Osteocyte (in vitro differentiated cells): ENCODE data around the gene GAL3ST2. TPM values are rescaled to one million over a fixed set of nuclear protein-coding genes. Genes with fewer than 3 reads are reported as not detected.
"Not testable (repeated sequence)": the region's sequence is repeated elsewhere in the genome, so short reads cannot be mapped to it uniquely, and the experiment has no call there.

ENCODE experiments used
- DNase-seq: peaks from one replicate; pipeline ENCODE4 v3.0.0; 2021; ENCODE audit warnings: mixed read lengths; ENCODE audit not compliant: unreplicated experiment; ENCODE audit errors: extremely low spot score
- H3K27ac Mint-ChIP-seq: one replicate; pipeline ENCODE4 v1.8.0; 2021; ENCODE audit warnings: mild to moderate bottlenecking, mixed read lengths; ENCODE audit not compliant: unreplicated experiment
- H3K27me3 Mint-ChIP-seq: one replicate; pipeline ENCODE4 v1.8.0; 2021; ENCODE audit warnings: mixed read lengths; ENCODE audit not compliant: unreplicated experiment
- H3K36me3 Mint-ChIP-seq: one replicate; pipeline ENCODE4 v1.8.0; 2021; ENCODE audit warnings: mixed read lengths; ENCODE audit not compliant: unreplicated experiment
- H3K4me1 Mint-ChIP-seq: one replicate; pipeline ENCODE4 v1.8.0; 2021; ENCODE audit warnings: mixed read lengths; ENCODE audit not compliant: unreplicated experiment
- H3K4me3 Mint-ChIP-seq: one replicate; pipeline ENCODE4 v1.8.0; 2021; ENCODE audit warnings: mild to moderate bottlenecking, moderate library complexity, mixed read lengths; ENCODE audit not compliant: unreplicated experiment
- H3K9me3 Mint-ChIP-seq: one replicate; pipeline ENCODE4 v1.8.0; 2021; ENCODE audit warnings: mixed read lengths; ENCODE audit not compliant: unreplicated experiment
- total RNA-seq: library from RNA; stranded (reverse); gene quantifications from 2 replicates; pipeline ENCODE4 v1.2.1, GENCODE V29; 2021
- TF ChIP-seq, protein P1 (sequence below): fragments of 200-600 bp; sonication (generic); IDR thresholded peaks from 2 replicates; pipeline ENCODE4 v1.5.0; 2021; ENCODE audit warnings: antibody characterized with exemption, mild to moderate bottlenecking, moderate library complexity

Gene GAL3ST2
- total RNA-seq, 1 donor from 2014 or later, result 0.48 TPM

DNA sequence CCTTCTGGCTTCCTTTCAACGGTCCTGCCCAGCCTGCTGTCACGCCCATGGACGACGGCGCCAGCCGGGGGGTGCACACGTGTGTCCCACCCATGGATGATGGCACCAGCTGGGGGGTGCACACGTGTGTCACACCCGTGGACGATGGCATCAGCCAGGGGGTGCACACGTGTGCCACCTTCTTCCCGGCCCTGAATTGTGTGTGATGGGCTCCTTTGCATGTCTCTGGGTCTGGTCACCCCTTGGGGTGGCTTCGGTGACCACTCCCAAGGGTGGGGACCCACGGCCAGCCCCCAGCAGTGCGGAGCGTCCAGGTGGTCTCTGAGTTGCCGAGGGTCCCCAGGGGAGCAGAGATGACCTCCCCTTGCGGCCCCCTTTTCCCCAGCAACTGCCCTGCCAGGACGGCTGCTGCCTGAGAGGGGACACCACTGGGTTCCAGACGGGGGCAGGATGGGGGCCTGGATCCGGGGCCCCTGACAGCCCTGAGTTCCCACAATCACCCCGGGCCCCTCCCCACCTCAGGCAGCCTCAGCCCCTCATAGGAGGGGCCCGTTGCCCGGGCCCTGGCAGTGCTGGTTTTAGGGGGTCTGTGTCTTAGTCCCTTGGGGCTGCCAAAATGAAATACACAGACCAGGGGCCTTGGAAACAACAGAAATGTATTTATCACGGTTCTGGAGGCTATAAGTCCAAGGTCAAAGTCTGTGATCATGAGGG is 41.8 kb downstream of the GAL3ST2 start:
- no peaks in the 10 kb centered on the region for H3K9me3 Mint-ChIP-seq

DNA sequence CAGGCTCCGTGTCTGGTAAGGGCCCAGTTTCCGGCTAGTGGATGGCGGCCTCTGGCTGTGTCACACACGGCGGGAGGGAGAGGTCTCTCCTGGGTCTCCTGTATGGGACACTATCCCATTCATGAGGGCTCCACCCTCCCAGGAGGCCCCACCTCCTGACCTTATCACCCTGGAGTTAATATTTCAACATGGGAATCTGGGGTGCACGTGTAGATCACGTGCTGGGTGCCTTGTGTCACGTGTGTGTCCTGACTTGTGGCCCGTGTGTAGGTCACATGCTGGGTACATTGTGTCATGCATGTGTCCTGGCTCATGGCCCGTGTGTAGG is 42.3 kb downstream of the GAL3ST2 start:
- TF ChIP-seq, protein P1, sequence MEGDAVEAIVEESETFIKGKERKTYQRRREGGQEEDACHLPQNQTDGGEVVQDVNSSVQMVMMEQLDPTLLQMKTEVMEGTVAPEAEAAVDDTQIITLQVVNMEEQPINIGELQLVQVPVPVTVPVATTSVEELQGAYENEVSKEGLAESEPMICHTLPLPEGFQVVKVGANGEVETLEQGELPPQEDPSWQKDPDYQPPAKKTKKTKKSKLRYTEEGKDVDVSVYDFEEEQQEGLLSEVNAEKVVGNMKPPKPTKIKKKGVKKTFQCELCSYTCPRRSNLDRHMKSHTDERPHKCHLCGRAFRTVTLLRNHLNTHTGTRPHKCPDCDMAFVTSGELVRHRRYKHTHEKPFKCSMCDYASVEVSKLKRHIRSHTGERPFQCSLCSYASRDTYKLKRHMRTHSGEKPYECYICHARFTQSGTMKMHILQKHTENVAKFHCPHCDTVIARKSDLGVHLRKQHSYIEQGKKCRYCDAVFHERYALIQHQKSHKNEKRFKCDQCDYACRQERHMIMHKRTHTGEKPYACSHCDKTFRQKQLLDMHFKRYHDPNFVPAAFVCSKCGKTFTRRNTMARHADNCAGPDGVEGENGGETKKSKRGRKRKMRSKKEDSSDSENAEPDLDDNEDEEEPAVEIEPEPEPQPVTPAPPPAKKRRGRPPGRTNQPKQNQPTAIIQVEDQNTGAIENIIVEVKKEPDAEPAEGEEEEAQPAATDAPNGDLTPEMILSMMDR, result no peak
- no peaks in the 10 kb centered on the region for H3K27me3 Mint-ChIP-seq
- no peaks in the 10 kb centered on the region for H3K9me3 Mint-ChIP-seq
- H3K36me3 Mint-ChIP-seq, result no peaks in the 10 kb centered on the region
- no peak overlapping the region for H3K4me3 Mint-ChIP-seq
- no peak for DNase-seq
- no peak overlapping the region for H3K27ac Mint-ChIP-seq
- no peaks in the 10 kb centered on the region for H3K4me1 Mint-ChIP-seq

More for the DNA sequence above, 41.8 kb downstream of the GAL3ST2 start:
- Mint-ChIP-seq H3K36me3 (no peaks in the 10 kb centered on the region), H3K4me3 (no peak overlapping the region), H3K27me3 (no peaks in the 10 kb centered on the region), H3K4me1 (no peaks in the 10 kb centered on the region), H3K27ac (no peak overlapping the region)
- TF ChIP-seq, protein P1, result no peak
- DNase-seq, result no peak

DNA sequence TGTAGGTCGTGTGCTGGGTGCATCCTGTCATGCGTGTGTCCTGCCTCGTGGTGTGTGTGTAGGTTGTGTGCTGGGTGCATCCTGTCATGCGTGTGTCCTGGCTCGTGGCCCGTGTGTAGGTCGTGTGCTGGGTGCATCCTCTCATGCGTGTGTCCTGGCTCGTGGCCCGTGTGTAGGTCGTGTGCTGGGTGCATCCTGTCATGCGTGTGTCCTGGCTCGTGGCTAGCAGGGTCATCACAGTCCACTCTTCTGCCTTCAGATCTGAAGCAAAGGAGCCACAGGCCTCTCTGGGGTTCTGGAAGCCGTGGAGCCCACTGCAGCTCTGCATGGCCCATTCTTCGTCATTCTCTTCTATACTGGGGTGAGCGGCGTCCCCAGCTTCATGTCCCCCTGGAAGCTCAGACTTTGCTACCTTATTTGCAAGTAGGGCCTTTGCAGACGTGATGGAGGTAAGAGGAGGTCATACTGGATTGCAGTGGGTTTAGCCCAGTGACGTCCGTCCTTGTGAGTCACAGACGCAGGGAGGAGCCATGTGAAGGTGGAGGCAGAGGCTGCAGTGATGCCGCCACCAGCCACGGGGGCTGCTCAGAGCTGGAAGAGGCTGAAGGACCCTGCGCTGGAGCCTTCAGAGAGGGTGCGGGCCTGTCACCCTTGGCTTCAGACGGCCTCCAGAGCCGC is 43.5 kb downstream of the GAL3ST2 start:
- H3K36me3 Mint-ChIP-seq, DNase-seq, H3K4me1 Mint-ChIP-seq, H3K4me3 Mint-ChIP-seq, H3K27me3 Mint-ChIP-seq, H3K27ac Mint-ChIP-seq, H3K9me3 Mint-ChIP-seq: not testable (repeated sequence)

DNA sequence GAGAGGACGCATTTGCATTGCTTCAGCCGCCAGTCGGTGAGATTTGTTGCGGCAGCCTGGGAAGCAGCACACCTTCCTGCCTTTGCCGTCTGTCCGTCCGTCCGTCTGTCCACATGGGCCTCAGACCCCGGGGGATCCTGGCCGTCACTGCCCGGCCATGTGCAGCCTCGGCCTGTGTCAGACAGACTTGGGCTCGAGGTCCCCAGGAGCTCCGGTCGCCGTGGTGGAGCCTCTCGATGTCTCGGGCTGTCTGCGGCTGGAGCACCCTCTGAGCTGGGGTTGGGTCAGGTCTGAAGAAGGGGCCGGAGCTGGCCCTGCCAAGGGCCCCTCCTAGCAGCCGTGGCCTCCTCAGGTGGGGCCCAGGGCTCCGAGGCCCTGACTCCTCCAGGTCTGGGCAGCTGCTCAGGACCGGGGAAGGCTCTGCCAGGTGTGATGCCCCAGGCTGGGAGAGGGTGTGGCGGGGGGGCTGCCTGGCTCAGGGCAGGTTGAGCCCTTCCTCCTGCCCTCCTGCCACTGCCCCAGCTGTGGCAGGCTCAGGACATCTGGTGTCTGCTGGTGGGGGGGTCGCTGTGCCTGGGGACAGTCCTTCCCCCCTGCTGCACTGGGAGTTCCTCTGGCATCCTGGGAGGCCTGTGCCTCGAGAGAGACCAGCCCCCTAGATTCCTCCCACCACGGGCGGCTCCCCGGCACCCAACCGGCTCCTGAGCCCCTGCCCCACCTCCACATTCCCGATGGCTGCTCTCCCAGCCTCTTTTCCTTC is 44.2 kb downstream of the GAL3ST2 start:
- no peak for DNase-seq
- H3K36me3 Mint-ChIP-seq, result no peaks in the 10 kb centered on the region
- TF ChIP-seq, protein P1, result no peak
- no peaks in the 10 kb centered on the region for H3K27me3 Mint-ChIP-seq
- H3K9me3 Mint-ChIP-seq, result no peaks in the 10 kb centered on the region
- H3K27ac Mint-ChIP-seq, result no peak overlapping the region
- no peak overlapping the region for H3K4me3 Mint-ChIP-seq
- no peaks in the 10 kb centered on the region for H3K4me1 Mint-ChIP-seq

DNA sequence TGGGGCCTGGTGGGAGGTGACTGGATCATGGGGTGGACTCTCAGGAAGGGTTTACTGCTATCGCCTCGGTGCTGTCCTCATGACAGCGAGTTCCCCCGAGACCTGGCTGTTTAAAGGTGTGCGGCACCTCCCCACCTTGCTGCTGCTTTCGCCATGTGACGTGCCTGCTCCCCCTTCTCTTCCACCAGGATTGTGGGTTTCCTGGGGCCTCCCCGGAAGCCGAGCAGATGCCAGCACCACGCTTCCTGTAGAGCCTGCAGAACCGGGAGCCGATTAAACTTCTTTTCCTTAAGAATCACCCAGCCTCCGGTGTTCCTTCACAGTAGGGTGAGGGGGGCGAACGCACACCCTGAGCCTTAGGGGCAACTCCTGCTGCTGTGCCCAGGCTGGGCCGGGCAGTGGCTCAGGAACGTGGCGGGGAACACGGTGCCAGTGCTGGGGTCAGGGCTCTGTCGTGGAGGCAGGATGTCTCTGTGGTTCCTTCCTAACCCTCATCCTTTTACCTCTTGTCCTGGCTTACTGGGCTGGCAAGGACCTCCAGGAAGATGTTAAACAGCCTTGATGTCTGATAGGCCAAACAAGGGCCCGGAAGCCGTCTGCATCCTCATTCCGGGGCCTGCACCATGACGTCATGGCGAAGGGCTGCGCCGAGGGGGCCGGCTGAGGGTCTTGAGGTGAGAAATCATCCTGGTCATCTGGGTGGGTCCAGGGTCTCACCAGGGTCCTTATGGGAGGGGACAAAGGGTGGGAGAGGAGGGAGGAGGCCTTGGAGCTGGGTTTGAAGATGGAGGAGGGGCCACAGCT is 45.0 kb downstream of the GAL3ST2 start:
- H3K4me1 Mint-ChIP-seq, result no peaks in the 10 kb centered on the region
- H3K27me3 Mint-ChIP-seq, result no peaks in the 10 kb centered on the region
- no peak overlapping the region for H3K27ac Mint-ChIP-seq
- no peaks in the 10 kb centered on the region for H3K9me3 Mint-ChIP-seq
- TF ChIP-seq, protein P1, result no peak
- H3K36me3 Mint-ChIP-seq, result no peaks in the 10 kb centered on the region
- no peak for DNase-seq
- H3K4me3 Mint-ChIP-seq, result no peak overlapping the region
